Adrenal gland (tissue), 5 donors: ENCODE data around the gene MISFA.

Experiments
- POLR2A ChIP-seq, 2 donors: fragments of 450-650 bp; IDR thresholded peaks; one replicate each; pipeline ENCODE4 v1.6.1; 2017; ENCODE audit warnings: antibody characterized with exemption in 2 of 2, mild to moderate bottlenecking in 2 of 2, moderate library complexity in 1 of 2
- TF ChIP-seq, protein P1 (sequence below), 6 experiments: fragments of 450-650 bp in 4 of 6; fragments of 200-600 bp in 2 of 6; sonication (generic) in 1 of 6; IDR thresholded peaks; 1 replicate in 5 of 6; 2 replicates in 1 of 6; pipeline versions ENCODE4 v1.5.1 to v1.8.0; 2016 to 2021; ENCODE audit warnings: antibody characterized with exemption in 6 of 6, mild to moderate bottlenecking in 2 of 6, moderate library complexity in 1 of 6
- donor health status: DM: no; HTN: no; CAD: no.

DNA sequence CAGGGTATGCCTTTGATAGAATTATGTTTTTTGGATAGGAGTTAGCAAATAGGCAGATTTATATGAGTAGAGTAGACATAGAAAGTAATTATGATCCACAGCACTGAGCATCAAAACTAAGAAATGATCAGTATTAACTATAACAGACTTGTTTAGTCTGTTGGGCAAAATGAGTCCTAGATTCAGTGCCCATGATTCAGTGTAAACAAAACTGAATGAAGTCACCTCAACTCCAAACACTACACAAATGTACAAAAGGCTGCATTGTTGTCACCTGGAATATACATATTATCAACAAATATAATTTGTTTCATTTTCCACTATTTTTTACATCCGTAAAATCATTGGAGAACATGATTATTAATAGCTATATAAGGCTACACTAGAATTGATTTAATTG is 17.8 kb upstream of the MISFA start:
- TF ChIP-seq, protein P1, sequence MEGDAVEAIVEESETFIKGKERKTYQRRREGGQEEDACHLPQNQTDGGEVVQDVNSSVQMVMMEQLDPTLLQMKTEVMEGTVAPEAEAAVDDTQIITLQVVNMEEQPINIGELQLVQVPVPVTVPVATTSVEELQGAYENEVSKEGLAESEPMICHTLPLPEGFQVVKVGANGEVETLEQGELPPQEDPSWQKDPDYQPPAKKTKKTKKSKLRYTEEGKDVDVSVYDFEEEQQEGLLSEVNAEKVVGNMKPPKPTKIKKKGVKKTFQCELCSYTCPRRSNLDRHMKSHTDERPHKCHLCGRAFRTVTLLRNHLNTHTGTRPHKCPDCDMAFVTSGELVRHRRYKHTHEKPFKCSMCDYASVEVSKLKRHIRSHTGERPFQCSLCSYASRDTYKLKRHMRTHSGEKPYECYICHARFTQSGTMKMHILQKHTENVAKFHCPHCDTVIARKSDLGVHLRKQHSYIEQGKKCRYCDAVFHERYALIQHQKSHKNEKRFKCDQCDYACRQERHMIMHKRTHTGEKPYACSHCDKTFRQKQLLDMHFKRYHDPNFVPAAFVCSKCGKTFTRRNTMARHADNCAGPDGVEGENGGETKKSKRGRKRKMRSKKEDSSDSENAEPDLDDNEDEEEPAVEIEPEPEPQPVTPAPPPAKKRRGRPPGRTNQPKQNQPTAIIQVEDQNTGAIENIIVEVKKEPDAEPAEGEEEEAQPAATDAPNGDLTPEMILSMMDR (IDR thresholded peaks at IDR 0.05) = no peak
- no peak for TF ChIP-seq POLR2A (IDR thresholded peaks at IDR 0.05)
